SKM-1 (cell line): ENCODE data around the gene ENO2.

ENCODE experiments used
- DNase-seq: peaks from one replicate; lab custom pipeline; 2025; ENCODE audit not compliant: unreplicated experiment; lab: John Stamatoyannopoulos, UW

Gene ENO2

DNA sequence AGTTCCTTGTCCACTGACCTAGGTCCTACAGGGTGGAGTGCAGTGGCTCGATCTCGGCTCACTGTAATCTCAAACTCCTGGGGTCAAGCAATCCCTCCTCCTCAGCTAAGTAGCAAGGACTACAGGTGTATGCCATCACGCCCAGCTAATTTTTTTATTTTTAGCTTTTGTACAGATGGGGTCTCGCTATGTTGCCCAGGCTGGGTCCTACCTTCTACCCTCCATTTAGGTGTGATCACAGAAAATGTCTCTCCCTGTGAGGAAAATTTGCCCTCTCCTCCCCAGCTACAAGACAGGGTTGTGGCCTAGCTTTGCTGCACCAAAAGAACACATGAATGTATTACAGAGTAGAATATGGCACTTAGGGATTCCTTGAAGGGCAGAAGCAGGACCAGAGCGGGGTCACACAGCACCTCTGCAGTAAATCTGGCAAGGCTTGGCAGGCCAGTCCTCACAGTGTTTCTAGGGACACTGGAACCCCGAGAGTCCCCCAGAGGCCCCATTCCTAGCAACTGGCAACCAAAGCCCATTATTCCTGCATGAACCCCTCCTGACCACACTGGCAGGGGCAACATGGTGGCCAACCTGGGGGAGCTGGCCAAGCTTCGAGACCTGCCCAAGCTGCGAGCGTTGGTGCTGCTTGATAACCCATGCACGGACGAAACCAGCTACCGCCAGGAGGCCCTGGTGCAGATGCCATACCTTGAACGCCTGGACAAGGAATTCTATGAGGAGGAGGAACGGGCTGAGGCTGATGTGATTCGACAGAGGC lies 2.0 kb upstream of the ENO2 start:
- no peak for DNase-seq

DNA sequence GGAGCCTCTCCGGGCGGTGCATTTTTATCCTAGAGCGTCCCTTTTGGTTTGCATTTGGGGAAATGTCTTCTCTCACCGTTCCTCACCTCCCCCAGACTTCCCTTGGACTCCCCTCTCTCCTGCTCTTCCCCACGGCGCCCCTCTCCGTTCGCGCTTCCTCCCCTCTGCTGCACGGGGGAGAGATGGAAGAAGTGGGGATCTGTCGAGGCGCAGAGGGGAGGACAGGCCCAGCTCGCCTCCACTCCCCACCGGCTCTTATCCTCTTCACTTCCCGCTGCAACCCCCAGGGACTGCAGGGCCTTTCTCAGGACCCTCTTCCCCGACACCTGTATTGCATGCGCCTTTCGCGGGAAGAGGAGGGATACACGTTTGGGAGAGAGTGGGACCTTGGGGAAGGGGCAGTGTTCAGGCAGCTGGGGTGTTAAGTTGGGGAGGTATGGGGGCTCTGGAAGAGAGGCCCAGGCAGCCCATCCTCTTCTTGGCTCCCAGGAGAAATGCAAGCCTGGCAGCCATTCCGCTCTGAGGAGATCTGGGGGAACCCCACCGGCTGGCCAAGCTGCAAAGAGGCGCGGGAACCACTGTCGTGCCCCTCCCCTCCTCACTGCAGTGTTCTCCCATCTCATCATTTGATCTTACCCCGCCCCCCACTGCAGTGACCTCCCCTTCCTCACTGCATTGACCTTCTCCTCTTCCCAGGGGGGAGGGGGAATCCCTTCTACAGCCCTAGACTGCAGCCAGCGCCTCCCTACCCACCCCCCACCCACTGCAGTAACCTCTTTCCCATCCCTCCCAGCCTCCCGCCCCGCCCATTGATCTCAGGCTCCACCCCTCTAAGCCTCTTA lies 788 bp downstream of the ENO2 start:
- no peak for DNase-seq

DNA sequence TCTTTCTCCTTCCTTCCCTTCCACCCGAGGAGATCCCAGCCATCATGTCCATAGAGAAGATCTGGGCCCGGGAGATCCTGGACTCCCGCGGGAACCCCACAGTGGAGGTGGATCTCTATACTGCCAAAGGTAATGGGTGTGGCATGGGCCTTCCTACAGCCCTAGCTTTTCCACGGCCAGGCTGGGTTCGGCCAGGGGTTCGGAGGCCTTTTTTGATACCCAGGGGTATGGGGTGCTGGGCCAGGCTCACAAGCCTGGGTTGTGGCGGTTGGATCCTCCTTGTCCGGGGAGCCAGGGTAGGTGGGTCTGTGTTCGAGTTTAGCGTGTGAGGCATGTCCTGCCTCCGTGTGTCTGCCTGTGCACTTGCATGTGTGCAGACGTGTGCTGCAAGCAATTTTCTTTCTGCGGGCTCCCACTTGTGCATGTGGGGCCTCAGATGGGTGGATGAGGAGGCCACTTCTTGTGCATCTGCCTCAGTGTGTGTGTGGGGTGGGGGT lies 1.5 kb downstream of the ENO2 start:
- DNase-seq = no peak

DNA sequence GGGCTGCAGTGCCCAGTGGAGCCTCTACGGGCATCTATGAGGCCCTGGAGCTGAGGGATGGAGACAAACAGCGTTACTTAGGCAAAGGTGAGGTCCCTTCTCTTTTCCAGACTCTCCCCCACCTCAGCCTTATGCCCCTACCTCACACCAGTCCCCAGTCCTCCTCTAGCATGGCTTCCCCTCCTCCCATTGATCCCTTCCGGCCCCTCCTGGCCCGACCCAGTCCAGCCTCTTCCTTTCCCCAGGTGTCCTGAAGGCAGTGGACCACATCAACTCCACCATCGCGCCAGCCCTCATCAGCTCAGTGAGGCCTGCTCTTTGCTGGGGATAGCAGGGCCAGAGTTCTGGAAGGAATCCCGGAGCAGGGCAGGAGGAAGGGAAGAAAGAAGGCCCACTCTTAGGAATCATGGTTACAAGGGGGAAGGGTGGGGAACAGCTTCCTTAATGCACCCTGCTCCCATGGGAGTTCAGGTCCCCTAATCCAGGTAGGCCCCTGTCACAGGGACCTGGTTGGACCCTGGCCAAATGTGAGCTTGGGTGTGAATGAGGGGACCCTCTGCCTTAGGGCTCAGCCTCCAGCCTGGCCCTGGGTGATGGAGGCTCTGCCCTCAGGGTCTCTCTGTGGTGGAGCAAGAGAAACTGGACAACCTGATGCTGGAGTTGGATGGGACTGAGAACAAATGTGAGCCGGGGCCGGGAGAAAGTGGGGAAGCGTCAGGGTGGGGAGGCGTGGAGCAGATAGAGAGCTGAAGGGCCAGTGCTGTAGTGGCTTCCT lies 2.2 kb downstream of the ENO2 start:
- DNase-seq = no peak

DNA sequence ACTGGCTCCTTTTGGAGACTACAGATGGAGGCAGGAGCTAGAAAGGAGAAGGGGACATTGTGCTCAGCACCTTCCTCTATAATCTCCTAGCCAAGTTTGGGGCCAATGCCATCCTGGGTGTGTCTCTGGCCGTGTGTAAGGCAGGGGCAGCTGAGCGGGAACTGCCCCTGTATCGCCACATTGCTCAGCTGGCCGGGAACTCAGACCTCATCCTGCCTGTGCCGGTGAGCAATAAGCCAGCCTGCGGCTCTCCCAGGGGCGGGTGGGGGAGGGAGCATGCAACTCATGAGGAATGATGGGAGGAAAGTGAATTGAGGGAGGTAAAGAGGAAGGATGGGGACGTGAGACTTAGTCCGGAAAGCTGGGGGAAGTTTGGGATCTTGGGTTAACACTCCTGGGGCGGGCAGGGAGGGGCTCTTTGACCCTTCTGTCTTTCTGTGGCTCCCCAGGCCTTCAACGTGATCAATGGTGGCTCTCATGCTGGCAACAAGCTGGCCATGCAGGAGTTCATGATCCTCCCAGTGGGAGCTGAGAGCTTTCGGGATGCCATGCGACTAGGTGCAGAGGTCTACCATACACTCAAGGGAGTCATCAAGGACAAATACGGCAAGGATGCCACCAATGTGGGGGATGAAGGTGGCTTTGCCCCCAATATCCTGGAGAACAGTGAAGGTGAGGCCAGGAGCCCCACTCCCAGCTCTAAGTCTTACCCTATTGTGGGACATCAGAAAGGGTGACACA lies 3.3 kb downstream of the ENO2 start:
- DNase-seq = no peak

DNA sequence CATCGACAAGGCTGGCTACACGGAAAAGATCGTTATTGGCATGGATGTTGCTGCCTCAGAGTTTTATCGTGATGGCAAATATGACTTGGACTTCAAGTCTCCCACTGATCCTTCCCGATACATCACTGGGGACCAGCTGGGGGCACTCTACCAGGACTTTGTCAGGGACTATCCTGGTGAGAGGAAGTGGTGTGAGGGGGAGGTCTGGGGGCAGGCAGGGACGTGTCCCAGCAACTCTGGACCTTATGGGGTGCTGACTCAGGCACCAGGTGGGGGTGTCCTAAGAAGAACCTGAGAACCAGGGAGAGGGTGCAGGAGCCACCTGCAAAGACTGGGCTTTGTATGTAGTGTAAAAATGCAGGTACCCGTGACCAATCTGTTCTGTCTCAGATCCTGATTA lies 5.2 kb downstream of the ENO2 start:
- no peak for DNase-seq

DNA sequence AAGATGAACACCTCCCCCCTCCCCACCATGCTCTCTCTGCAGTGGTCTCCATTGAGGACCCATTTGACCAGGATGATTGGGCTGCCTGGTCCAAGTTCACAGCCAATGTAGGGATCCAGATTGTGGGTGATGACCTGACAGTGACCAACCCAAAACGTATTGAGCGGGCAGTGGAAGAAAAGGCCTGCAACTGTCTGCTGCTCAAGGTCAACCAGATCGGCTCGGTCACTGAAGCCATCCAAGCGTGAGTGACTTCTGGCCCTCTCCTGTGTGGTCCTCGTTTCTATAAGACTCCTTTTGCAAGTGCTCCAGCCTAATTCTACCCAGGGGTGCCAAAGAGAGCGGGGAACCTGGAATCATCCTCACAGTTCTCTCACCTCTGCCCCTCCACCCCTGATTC lies 7.2 kb downstream of the ENO2 start:
- no peak for DNase-seq

DNA sequence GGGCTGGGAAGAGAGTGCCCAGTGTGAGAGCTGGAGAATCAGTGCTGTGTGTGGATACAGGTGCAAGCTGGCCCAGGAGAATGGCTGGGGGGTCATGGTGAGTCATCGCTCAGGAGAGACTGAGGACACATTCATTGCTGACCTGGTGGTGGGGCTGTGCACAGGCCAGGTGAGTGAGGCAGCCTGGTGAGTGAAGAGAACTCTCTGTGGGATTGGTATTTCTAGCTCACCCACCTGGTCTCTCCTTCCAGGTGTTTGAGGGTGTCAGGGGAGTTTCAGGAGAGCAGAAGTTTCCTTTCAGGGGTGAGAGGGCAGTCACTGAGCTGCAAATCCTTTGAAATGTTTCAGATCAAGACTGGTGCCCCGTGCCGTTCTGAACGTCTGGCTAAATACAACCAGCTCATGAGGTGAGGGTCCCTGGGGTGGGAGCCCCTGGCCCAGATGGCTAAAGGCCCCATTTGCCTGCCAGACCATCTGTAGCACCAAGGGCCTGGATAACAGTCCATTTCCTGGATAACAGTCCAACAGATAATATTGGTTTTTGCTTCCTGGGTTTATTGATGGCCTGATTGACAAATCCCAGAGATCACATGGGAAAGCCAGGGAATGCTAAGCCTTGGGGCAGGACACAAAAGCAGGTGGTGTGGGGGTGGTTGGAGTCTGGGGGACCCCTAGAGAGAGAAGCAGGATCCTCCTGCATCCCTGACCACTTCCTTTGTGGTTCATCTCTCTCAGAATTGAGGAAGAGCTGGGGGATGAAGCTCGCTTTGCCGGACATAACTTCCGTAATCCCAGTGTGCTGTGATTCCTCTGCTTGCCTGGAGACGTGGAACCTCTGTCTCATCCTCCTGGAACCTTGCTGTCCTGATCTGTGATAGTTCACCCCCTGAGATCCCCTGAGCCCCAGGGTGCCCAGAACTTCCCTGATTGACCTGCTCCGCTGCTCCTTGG lies 7.9 kb downstream of the ENO2 start:
- DNase-seq = no peak

DNA sequence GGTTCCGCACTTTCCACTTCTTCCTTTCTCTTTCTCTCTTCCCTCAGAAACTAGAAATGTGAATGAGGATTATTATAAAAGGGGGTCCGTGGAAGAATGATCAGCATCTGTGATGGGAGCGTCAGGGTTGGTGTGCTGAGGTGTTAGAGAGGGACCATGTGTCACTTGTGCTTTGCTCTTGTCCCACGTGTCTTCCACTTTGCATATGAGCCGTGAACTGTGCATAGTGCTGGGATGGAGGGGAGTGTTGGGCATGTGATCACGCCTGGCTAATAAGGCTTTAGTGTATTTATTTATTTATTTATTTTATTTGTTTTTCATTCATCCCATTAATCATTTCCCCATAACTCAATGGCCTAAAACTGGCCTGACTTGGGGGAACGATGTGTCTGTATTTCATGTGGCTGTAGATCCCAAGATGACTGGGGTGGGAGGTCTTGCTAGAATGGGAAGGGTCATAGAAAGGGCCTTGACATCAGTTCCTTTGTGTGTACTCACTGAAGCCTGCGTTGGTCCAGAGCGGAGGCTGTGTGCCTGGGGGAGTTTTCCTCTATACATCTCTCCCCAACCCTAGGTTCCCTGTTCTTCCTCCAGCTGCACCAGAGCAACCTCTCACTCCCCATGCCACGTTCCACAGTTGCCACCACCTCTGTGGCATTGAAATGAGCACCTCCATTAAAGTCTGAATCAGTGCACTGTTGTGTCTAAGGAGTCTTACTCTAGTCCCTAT lies 8.8 kb downstream of the ENO2 start:
- no peak for DNase-seq

DNA sequence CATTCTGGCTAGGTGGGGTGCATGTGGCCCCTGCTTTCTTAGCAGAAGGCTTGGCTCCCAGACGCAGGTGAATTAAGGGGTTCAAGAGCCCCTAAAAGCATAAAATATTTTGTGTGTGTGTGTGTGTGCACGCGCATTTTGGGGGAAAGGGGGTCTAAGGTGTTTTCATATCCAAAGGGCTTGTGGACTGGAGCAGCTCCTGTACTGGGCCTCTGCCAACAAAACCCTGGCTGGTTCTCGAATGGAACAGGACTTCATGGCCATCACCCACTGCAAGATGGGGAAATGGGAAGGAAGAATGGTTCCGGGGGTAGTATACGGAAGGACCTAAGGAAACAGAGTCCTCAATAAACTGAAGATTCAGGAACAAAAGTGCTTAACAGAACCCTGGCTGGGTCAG lies 9.5 kb downstream of the ENO2 start:
- no peak for DNase-seq

DNA sequence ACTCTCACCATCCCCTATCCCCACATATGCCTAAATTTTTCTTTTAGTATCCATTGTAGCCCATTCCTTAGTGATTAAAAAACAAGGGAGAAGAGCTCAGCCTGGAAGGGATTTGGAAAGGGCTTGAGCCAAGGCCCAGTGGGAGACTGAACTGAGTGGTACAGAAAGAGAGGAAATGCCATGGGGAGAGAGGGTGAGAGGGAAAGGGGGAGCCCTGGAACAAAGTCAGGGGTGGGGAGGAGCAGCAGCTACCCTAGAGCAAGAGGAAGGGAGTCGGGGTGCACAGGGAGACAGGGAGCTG lies 10.8 kb downstream of the ENO2 start:
- DNase-seq = no peak

DNA sequence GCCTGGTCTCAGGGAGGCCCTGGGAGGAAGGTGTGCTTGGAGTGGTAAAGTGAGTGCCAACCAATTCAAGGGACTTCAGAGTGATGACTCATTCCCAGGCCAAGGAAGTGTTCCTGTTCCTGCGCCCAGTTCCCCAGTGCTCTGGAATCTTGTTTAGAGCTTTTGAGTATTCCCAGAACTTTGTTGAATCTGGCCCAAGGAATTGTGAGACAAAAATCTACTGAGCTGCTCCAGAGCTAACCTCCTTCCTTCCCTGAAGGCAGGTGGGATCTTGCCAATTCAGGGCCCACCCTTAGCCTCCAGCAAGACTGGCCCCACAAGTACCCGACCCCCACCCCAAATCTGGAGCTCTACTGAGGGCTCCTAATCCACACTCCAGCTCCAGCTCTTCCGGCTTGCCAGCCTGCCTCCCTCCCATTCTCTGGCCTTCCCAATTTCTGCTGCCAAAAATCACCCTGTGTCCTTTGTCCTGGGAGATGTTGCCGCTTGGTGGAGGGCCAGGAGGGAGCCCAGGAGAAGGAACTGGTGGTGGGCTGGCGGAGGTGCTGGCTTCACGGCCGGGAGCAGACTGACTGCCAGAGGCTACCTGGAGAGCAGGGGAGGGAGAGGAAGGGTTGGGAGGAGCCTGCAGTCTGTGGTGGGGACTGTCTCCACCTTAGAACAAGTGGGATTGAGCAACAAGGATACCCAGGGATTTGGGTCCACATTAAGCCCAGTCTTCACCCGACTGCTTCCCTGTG lies 11.3 kb downstream of the ENO2 start:
- no peak for DNase-seq

DNA sequence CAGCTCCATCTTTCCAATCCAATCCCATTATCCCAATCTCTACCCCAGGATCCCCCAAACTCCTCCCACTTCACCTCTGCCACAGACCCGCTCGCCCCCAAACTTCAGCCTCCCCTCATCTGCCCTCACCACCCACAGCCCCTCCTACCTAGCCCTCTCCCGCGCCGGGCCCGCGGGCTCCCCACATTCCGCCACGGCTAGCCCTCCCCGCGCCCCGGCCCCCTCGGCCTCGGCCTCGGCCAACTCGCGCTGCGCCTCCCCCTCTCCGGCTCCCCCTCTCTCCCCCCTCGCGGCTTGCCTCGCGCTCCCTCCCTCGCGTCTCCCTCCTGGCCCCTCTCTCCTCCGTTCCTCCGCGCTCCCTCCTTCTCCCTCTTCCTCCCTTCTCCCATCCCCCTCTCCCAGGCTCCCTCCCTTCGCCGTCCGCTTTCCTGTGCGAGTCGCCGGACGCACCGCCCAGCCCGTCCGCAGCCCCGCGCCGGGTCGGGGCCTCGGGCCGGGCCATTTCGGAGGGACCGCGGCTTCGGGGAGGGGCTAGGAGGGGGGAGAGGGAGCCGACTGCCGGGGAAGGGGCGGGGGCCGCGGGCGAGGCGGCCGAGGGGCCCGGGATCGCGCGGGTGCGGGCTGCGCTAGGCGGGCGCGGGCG lies 13.1 kb downstream of the ENO2 start, which contains the start of gene ATN1:
Gene ATN1, plus strand, starts transcription at position 581 of the 643 bp plus-strand sequence. CDS start 6,043 bp downstream, outside the sequence.
- no peak for DNase-seq

DNA sequence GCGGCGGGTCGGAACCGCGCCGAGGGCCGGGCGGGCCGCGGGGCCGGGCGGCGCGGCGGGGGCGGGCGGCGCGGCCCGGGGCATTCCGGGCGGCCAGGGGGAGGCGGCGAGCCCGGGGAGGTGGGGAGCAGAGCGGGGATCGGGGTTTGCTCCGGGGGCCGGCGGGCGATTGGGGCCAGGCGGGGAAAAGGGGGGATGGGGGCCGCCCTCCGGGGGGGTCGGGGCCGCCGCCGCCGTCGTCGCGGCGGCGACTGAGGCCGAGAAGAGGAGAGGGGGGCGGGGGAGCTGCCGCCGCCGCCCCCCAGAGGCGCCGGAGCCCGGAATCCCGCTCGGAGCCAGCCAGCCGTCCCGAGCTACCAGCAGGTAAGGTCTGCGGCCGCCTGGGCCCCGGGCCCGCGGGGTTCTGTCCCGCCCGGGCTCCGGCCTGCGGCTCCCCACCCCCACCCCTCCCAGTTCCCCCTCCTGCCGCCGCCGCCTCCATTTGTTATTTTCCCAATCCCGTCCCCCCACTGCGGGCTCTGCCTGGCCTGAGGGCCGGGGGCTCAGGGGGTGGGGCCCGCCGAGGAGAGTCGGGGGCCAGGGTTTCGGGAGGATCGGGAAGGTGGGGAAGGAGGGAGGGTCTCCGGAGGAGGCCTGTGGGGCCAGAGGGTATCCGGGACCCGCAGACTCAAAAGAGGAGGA lies 13.8 kb downstream of the ENO2 start:
- no peak for DNase-seq

DNA sequence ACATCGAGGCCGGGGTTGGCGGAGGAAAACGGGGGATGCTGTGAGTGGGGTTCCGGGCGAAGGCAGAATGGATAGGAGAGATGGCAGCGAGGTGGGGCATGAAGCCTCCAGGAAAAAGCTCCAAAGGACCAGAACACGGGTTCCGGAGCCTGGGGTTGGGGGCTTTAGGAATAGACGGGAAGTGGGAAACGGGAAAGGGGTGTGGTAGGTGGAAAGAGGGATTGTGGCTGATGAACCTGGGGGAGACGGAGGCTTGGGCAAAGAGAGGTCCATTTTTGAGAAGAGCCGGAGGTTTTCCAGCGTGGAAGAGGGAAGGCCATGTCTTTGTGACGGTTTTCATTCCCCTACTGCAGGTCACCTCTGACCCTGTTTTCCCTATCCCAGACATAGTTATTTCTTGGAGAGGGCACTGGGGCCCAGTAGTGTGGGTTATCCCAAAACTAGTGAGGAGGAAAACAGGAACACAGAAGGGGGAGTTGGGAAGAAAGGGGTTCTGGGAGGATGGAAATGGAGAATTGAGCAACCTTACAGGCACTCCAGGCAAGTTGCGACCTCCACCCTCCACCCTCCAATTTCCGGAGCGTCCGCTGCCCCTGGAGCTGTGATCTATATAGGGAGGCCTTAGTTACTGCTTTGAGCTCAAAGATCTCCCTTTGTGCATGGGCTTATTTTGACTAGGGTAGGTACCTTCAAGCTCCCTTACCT lies 14.5 kb downstream of the ENO2 start:
- DNase-seq = no peak
